ENCODE results near the gene SH3PXD2A. TPM values are rescaled to one million over a fixed set of nuclear protein-coding genes. Genes with fewer than 3 reads are reported as not detected.

The SH3PXD2A gene
- total RNA-seq, 1 donor: 29.0 TPM

DNA sequence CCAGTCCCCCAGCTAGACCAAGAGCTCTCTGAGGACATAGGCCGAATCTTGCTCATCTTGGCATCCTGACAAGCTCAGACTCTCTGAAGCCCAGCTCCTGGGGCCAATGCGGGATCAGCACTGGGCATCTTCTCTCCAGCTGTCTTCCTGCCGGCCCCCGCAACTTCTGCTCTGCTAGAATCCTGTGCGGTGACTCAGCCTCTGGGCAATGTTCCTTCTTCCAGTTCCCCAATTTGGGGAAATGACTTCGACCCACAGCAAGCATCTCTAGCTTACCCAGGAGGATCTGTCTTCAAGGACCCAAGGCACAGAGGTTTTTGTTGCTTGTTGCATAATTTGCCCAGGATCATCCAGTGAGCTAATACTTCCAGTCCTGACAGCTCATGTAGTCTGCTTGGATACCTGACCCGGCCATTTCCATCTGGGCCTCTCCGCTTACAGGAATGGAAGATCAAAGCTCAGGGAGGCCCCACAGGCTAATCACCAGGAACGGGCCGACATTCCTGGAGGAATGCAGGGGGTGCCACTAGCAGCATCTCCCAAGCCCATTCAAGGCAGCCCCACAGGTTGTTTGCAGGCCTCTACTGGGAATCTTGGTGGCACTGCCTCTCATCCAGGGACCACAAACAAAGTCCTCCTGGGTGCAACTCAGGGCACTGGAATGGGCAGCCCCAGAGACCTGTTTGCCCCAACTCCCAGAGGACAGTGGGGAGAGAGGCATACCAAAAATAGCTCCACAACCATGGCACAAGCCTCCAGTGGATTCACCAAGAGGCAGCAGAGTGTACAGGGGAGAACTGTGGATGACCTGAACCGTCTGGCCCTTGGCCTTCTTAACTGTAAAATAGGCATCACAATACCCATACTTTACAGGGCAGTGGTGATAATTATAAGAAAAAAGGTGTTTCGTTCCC, 210.0 kb downstream of the SH3PXD2A start:
- Histone ChIP-seq H3K4me3 (ENCODE audit: insufficient read depth, low read length) (no peak overlapping the region), H4K20me1 (ENCODE audit: insufficient read depth, low read length) (peaks cover 24% of the 10 kb centered on the region), H3K27ac (ENCODE audit: low read depth, low read length) (peak overlapping the region; percentile 85), H3K9me3 (ENCODE audit: low read depth, low read length) (no peaks in the 10 kb centered on the region), H2AFZ (ENCODE audit: low read length) (no peak overlapping the region), H3K36me3 (ENCODE audit: insufficient read depth, low read length) (peaks cover 40% of the 10 kb centered on the region), H3K4me2 (ENCODE audit: insufficient read depth, low read length) (peak overlapping the region; percentile 6), H3K4me1 (ENCODE audit: insufficient read depth, low read length) (peaks cover 59% of the 10 kb centered on the region), H3K27me3 (ENCODE audit: insufficient read depth, low read length) (no peaks in the 10 kb centered on the region), H3K79me2 (ENCODE audit: insufficient read depth, low read length) (peaks cover 76% of the 10 kb centered on the region)
- TF ChIP-seq, protein P1, sequence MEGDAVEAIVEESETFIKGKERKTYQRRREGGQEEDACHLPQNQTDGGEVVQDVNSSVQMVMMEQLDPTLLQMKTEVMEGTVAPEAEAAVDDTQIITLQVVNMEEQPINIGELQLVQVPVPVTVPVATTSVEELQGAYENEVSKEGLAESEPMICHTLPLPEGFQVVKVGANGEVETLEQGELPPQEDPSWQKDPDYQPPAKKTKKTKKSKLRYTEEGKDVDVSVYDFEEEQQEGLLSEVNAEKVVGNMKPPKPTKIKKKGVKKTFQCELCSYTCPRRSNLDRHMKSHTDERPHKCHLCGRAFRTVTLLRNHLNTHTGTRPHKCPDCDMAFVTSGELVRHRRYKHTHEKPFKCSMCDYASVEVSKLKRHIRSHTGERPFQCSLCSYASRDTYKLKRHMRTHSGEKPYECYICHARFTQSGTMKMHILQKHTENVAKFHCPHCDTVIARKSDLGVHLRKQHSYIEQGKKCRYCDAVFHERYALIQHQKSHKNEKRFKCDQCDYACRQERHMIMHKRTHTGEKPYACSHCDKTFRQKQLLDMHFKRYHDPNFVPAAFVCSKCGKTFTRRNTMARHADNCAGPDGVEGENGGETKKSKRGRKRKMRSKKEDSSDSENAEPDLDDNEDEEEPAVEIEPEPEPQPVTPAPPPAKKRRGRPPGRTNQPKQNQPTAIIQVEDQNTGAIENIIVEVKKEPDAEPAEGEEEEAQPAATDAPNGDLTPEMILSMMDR (IDR thresholded peaks at IDR 0.05; ENCODE audit: extremely low read depth, low read depth, low read length): no peak
- peak; percentile 97 for DNase-seq (ENCODE audit: insufficient read length, low spot score, missing footprints)

DNA sequence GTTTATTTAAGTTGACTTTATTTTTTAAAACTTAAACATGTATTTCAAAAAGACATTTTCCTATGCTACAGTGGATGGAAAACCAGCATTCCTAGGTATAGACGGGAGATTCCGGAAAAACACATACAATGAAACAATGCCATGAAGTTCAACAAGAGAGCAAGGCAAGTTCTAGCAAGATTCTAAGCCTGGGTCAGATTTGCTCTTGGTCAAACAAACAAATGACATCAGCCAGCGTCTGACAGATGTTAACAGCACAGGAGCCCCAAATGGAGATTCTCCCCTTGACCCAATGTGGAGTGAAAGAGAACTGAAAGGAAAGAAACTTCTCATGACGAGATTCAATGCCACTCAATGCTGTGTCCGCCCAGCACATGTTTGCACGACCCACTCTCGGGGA, 212.0 kb downstream of the SH3PXD2A start:
- Histone ChIP-seq H3K27me3 (ENCODE audit: insufficient read depth, low read length) (no peaks in the 10 kb centered on the region), H3K9me3 (ENCODE audit: low read depth, low read length) (no peaks in the 10 kb centered on the region), H3K27ac (ENCODE audit: low read depth, low read length) (no peak overlapping the region), H3K4me2 (ENCODE audit: insufficient read depth, low read length) (no peak overlapping the region), H3K4me1 (ENCODE audit: insufficient read depth, low read length) (peaks cover 53% of the 10 kb centered on the region), H2AFZ (ENCODE audit: low read length) (no peak overlapping the region), H3K36me3 (ENCODE audit: insufficient read depth, low read length) (peaks cover 40% of the 10 kb centered on the region), H3K79me2 (ENCODE audit: insufficient read depth, low read length) (peaks cover 68% of the 10 kb centered on the region), H4K20me1 (ENCODE audit: insufficient read depth, low read length) (peaks cover 9% of the 10 kb centered on the region), H3K4me3 (ENCODE audit: insufficient read depth, low read length) (no peak overlapping the region)
- no peak for DNase-seq (ENCODE audit: insufficient read length, low spot score, missing footprints)
- TF ChIP-seq, protein P1 (IDR thresholded peaks at IDR 0.05; ENCODE audit: extremely low read depth, low read depth, low read length): no peak

DNA sequence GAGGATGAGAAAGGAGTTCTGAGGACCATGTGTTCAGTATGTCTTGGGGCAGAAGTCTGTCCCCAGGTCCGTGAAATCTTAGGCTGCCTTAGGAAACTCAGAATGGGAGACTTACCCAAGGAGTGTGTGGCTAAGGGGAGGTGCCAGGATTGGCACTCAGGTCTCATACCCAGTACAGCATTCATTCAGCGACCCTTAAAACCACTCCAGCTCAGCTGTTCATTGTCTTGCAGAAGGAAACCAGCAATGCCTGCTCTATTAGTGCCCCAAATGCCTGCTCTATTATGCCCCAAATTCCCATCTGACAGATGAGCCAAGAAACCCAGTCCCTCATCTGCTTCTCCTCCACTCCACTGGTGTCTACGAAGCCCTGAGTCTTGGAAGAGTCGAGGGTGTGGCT, 214.1 kb downstream of the SH3PXD2A start:
- DNase-seq (ENCODE audit: insufficient read length, low spot score, missing footprints): no peak
- H3K79me2 ChIP-seq (ENCODE audit: insufficient read depth, low read length): peaks cover 55% of the 10 kb centered on the region
- TF ChIP-seq, protein P1 (IDR thresholded peaks at IDR 0.05; ENCODE audit: extremely low read depth, low read depth, low read length): no peak
- no peaks in the 10 kb centered on the region for H3K27me3 ChIP-seq (ENCODE audit: insufficient read depth, low read length)
- H3K4me1 ChIP-seq (ENCODE audit: insufficient read depth, low read length): peaks cover 62% of the 10 kb centered on the region
- H3K27ac ChIP-seq (ENCODE audit: low read depth, low read length): peak overlapping the region; percentile 57
- H4K20me1 ChIP-seq (ENCODE audit: insufficient read depth, low read length): peaks cover 15% of the 10 kb centered on the region
- H3K36me3 ChIP-seq (ENCODE audit: insufficient read depth, low read length): peaks cover 26% of the 10 kb centered on the region
- H3K4me2 ChIP-seq (ENCODE audit: insufficient read depth, low read length): no peak overlapping the region
- H3K9me3 ChIP-seq (ENCODE audit: low read depth, low read length): no peaks in the 10 kb centered on the region
- no peak overlapping the region for H2AFZ ChIP-seq (ENCODE audit: low read length)
- H3K4me3 ChIP-seq (ENCODE audit: insufficient read depth, low read length): no peak overlapping the region

DNA sequence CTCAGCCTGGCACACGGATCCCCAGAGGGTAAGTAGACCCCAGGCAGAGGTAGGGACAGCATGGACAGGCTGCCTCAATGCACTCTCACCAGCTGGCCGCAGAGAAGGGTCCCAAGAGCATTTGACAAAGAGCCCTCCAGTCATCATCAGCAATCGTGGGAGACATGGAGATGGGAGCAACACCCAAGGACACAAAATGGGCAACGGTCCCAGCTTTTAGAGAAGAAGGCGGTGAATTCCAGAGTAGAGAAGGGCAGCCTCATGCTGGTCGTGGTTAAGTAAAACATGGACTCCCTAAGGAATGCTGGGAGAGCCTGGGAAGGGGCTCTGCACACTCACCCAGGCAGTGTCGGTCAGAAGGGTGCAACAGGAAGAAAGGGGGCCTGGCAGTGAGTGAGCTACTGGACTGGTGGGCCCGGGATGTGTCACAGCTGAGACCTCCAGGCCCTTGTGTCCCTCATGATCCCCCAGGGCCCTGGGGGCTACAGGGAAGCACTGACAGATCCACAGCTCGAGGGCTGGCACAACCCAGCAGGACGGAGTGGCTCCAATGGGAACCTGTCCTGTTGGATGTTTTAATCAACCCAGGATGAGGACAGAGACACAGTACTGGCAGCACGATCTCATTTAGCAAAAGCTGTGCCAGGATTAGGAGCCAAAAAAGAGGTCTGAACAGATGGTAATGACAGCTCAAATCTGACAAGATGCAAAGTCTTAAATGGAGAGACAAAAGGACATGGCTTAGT, 214.8 kb downstream of the SH3PXD2A start:
- TF ChIP-seq, protein P1 (IDR thresholded peaks at IDR 0.05; ENCODE audit: extremely low read depth, low read depth, low read length): no peak
- no peak overlapping the region for H3K4me2 ChIP-seq (ENCODE audit: insufficient read depth, low read length)
- H3K36me3 ChIP-seq (ENCODE audit: insufficient read depth, low read length): peaks cover 25% of the 10 kb centered on the region
- no peaks in the 10 kb centered on the region for H3K9me3 ChIP-seq (ENCODE audit: low read depth, low read length)
- H3K27me3 ChIP-seq (ENCODE audit: insufficient read depth, low read length): no peaks in the 10 kb centered on the region
- peaks cover 15% of the 10 kb centered on the region for H4K20me1 ChIP-seq (ENCODE audit: insufficient read depth, low read length)
- no peak overlapping the region for H3K4me3 ChIP-seq (ENCODE audit: insufficient read depth, low read length)
- no peak for DNase-seq (ENCODE audit: insufficient read length, low spot score, missing footprints)
- peaks cover 56% of the 10 kb centered on the region for H3K4me1 ChIP-seq (ENCODE audit: insufficient read depth, low read length)
- H2AFZ ChIP-seq (ENCODE audit: low read length): no peak overlapping the region
- peak overlapping the region; percentile 57 for H3K27ac ChIP-seq (ENCODE audit: low read depth, low read length)
- peaks cover 58% of the 10 kb centered on the region for H3K79me2 ChIP-seq (ENCODE audit: insufficient read depth, low read length)
